ENCODE results near the gene HSBP1L1. TPM values are rescaled to one million over a fixed set of nuclear protein-coding genes. Genes with fewer than 3 reads are reported as not detected.

The HSBP1L1 gene
- total and polyA plus RNA-seq, 2 of the 8 experiments (the other 6 are each of a cell fraction or from before 2014, with no cell fraction given) = 1.0 to 1.3 TPM

- H3K9ac ChIP-seq (replicated peaks in 1 of 4; ENCODE audit: extremely low read depth in 1 of 4, low read depth in 3 of 4, low read length in 3 of 4) = no peak overlapping the region
- H2BK12ac ChIP-seq (ENCODE audit: low read depth, low read length) = no peak overlapping the region
- H3K14ac ChIP-seq (ENCODE audit: insufficient read length) = no peak overlapping the region
- DNase-seq (ENCODE audit: low read depth in 1 of 2, low spot score in 2 of 2) (no peak), FAIRE-seq (no peak)
- H3K23ac ChIP-seq (ENCODE audit: insufficient read length) = no peak overlapping the region
- ChIA-PET CTCF (ENCODE audit: partially characterized antibody) (interaction anchor here (1.9 kb wide), 1 partner anchor 14 kb away, joined by 4 read pairs; no protein-coding TSS in a partner anchor), POLR2A (ENCODE audit: partially characterized antibody) (no interaction called here)
- H3K4me3 ChIP-seq (ENCODE audit: extremely low read depth in 1 of 4, insufficient read depth in 2 of 4, low read depth in 3 of 4, low read length in 4 of 4) = no peak overlapping the region
- H3K79me1 ChIP-seq (ENCODE audit: low read depth, low read length) = no peaks in the 10 kb centered on the region
- no peak overlapping the region for H2AK5ac ChIP-seq (ENCODE audit: low read depth, low read length)
- no peak overlapping the region for H4K8ac ChIP-seq (ENCODE audit: extremely low read depth, insufficient read depth, low read length)
- no peak overlapping the region for H2BK5ac ChIP-seq (ENCODE audit: low read depth, low read length)
- H3K27ac ChIP-seq (ENCODE audit: low read depth, low read length) = no peak overlapping the region
- H3K36me3 ChIP-seq (ENCODE audit: control insufficient read depth in 2 of 4, insufficient read depth in 4 of 4, low read length in 3 of 4) = no peaks in the 10 kb centered on the region
- no peak overlapping the region for H4K5ac ChIP-seq (ENCODE audit: insufficient read length, low read depth, low read length)
- H3K56ac ChIP-seq (replicated peaks; ENCODE audit: insufficient read length, low read depth, low read length) = no peak overlapping the region
- peaks cover 13 to 18% of the 10 kb centered on the region in 2 experiments for H3K9me3 ChIP-seq (ENCODE audit: insufficient read depth in 2 of 2, low read depth in 1 of 2, low read length in 1 of 2)
- H4K20me1 ChIP-seq (replicated peaks in 1 of 2; ENCODE audit: control insufficient read depth in 1 of 2, insufficient read depth in 2 of 2, low read length in 2 of 2) = no peaks in the 10 kb centered on the region
- H3K27me3 ChIP-seq (replicated peaks in 1 of 4; ENCODE audit: control insufficient read depth in 3 of 4, extremely low read depth in 1 of 4, insufficient read depth in 3 of 4, low read length in 3 of 4) = no peaks in the 10 kb centered on the region
- 83% methylated on average over 5 of the region's 5 CpGs; no CpG with 5 or more reads in 1 of the 2 experiments for WGBS, 2 experiments (ENCODE audit: extremely low coverage in 1 of 2, insufficient coverage in 1 of 2, insufficient read length in 1 of 2, insufficient replicate concordance in 2 of 2, low coverage in 1 of 2, low lambda C conversion rate in 2 of 2, missing lambda C conversion rate in 1 of 2)
- no peaks in the 10 kb centered on the region; a peak in 1 of 7 replicates for H3K4me1 ChIP-seq (replicated peaks in 1 of 4; ENCODE audit: control insufficient read depth in 3 of 4, insufficient read depth in 4 of 4, low read length in 3 of 4)
- no peak overlapping the region for H2BK15ac ChIP-seq (ENCODE audit: low read length)
- H3K4ac ChIP-seq (replicated peaks; ENCODE audit: insufficient read length, low read depth, low read length) = no peak overlapping the region
- H2BK20ac ChIP-seq (ENCODE audit: low read length) = no peak overlapping the region
- H3K23me2 ChIP-seq (ENCODE audit: low read depth, low read length) = no peaks in the 10 kb centered on the region
- H2AFZ ChIP-seq (ENCODE audit: low read length) = no peak overlapping the region
- no peak overlapping the region for H2BK120ac ChIP-seq (replicated peaks; ENCODE audit: low read depth, low read length)
- no peak overlapping the region for H3K18ac ChIP-seq (ENCODE audit: extremely low read depth, low read length)
- H4K91ac ChIP-seq (replicated peaks; ENCODE audit: insufficient read length, low read length) = no peak overlapping the region
- no peaks in the 10 kb centered on the region for H3K79me2 ChIP-seq (ENCODE audit: control insufficient read depth in 1 of 2, insufficient read depth in 2 of 2, low read length in 2 of 2)
- H3K4me2 ChIP-seq (ENCODE audit: insufficient read depth in 1 of 2, low read depth in 2 of 2, low read length in 2 of 2) = no peak overlapping the region
- no peak for TF ChIP-seq RBBP5 (IDR thresholded peaks at IDR 0.05; ENCODE audit: borderline replicate concordance, low read depth, low read length)
- TF ChIP-seq CBX5 (IDR thresholded peaks at IDR 0.05; ENCODE audit: low read depth, low read length) = no peak
- TF ChIP-seq ZNF274 (IDR thresholded peaks at IDR 0.05; ENCODE audit: borderline replicate concordance, extremely low read depth, low read length) = no peak
- no peak for TF ChIP-seq FOSL1 (IDR thresholded peaks at IDR 0.05; ENCODE audit: insufficient read depth, low read depth, low read length)
- TF ChIP-seq, protein P1, sequence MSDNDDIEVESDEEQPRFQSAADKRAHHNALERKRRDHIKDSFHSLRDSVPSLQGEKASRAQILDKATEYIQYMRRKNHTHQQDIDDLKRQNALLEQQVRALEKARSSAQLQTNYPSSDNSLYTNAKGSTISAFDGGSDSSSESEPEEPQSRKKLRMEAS (IDR thresholded peaks at IDR 0.05) = no peak
- TF ChIP-seq TEAD4 (IDR thresholded peaks at IDR 0.05; ENCODE audit: low read depth, low read length) = no peak
- no peak for TF ChIP-seq SUZ12 (IDR thresholded peaks at IDR 0.05; ENCODE audit: low read length)
- TF ChIP-seq KDM1A (IDR thresholded peaks at IDR 0.05; ENCODE audit: borderline replicate concordance, low read length) = no peak
- no peak for TF ChIP-seq NANOG (IDR thresholded peaks at IDR 0.05; ENCODE audit: insufficient read depth, low read depth, low read length, poor library complexity, severe bottlenecking)
Observed at GRCh38 chr18:80010551-80010906, 46.1 kb downstream of the HSBP1L1 start.
